A673 (cell line): ENCODE results near the gene ST6GALNAC6.

ENCODE experiments used
- EZH2 ChIP-seq: fragments of 200-600 bp; sonication (generic); IDR thresholded peaks from 2 replicates; pipeline ENCODE4 v1.6.1; 2017; ENCODE audit warnings: borderline replicate concordance, low read depth, mild to moderate bottlenecking, mixed read lengths, antibody characterized with exemption, low read length; ENCODE audit not compliant: poor library complexity, severe bottlenecking
- TF ChIP-seq, protein P1 (sequence below): fragments of 300-800, 200-600 bp; sonication (generic); conservative IDR thresholded peaks from 2 replicates; pipeline ENCODE4 v1.5.1; 2017; ENCODE audit warnings: low read depth, mild to moderate bottlenecking, antibody characterized with exemption, low read length, moderate library complexity, mixed read lengths

DNA sequence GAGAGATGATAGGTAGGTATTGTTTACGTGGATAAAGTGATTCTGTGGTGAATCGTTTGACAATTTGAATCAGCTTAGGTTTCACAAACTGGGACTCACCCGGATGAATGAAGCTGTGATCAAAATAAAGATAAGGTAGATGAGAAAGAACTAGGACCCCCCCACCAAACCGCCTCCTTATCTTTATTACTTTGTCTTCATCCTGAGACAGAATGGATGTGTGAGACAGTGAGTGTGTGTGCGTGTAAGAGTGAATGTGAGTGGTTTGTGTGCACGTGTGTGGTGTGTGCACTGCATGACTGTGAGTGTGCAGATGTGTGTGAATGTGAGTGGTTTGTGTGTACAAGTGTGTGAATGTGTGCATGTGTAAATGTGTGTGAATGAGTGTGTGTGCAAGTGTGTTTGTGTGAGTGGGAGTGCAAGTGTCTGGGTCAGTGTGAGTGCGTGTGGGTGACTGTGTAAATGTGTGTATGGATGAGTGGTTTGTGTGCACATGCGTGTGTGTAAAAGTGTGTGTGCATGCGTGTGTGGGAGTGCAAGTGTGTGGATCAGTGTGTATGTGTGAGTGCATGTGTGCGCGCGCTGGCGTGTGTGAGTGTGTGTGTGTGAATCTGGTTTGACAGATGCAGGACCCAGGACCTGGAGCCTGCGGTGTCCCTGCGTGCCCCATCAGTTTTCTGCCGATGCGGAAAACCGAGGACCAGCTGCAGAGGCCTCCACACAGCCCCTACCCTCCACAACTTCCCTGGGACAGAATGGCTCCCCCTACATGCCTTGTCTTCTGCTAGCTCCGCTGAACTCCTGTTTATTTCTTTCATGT, 33.5 kb downstream of the ST6GALNAC6 start:
- TF ChIP-seq, protein P1, sequence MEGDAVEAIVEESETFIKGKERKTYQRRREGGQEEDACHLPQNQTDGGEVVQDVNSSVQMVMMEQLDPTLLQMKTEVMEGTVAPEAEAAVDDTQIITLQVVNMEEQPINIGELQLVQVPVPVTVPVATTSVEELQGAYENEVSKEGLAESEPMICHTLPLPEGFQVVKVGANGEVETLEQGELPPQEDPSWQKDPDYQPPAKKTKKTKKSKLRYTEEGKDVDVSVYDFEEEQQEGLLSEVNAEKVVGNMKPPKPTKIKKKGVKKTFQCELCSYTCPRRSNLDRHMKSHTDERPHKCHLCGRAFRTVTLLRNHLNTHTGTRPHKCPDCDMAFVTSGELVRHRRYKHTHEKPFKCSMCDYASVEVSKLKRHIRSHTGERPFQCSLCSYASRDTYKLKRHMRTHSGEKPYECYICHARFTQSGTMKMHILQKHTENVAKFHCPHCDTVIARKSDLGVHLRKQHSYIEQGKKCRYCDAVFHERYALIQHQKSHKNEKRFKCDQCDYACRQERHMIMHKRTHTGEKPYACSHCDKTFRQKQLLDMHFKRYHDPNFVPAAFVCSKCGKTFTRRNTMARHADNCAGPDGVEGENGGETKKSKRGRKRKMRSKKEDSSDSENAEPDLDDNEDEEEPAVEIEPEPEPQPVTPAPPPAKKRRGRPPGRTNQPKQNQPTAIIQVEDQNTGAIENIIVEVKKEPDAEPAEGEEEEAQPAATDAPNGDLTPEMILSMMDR = no peak
- TF ChIP-seq EZH2 = no peak
